DMS 273 treated with DMSO at 0.1 percent for 48 hours (cell line): ENCODE measurements around the gene PARS2.

ENCODE experiments used
- DNase-seq: peaks from one replicate; lab custom pipeline; 2025; lab: John Stamatoyannopoulos, UW

The PARS2 gene

GRCh38 chr1:54764133-54764921 lies at the start of gene PARS2:
TSS of gene PARS2 (minus strand) at chr1:54764523. CDS start at chr1:54759161, 5,362 bp downstream.
- peak; percentile 98 for DNase-seq

DNA sequence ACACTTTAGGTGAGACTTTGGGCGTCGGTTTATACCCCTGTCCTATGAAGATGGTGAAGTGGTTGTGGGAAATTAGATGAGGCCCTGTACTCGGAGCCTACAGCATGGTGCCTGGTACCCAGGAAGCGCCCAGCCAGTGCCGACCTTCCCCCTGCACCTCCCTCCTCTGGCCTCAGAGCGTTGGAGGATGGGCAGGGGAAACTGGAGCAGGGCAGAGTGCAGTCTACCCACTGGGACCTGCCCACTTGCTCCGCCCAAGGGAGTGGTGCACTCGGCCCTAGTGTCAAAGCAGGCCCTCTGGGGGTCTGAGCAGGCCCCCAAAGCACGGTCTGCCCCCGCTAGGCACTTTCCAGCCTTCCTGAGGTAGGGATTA lies 49.8 kb upstream of the PARS2 start:
- no peak for DNase-seq

DNA sequence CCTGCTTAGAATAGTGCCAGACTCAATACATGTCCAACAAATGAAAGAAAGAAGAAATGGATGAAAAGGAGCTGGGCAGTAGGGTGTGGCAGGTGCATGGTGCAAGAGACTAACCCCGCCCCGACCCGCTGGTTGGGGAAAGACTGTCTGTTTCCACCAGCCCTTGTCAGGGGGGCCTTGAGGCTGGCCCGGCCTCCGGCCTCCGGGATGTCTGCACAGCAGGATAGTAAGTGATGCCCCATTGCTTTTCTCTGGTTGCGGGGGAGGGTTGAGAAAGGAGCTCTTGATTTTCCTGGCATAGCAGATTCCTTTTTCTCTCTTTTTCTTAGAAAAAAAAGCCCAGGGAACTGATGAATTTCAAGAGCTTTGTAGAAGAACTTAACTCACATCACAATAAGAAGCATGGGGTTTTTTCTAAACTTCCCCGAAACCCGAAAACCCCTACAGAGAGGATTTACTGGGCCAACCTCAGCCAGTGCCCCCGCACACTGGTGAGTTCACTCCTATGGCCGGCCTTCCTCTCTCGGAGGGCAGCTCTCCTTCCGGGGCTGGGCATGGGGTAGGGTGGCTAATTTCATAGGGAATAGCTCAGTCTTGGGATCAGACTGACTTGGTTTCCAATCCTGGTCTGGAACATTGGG lies 49.3 kb upstream of the PARS2 start:
- no peak for DNase-seq

GRCh38 chr1:54812801-54813484 lies 48.6 kb upstream of the PARS2 start:
- DNase-seq: no peak

- no peak for DNase-seq
These were observed 47.7 kb upstream of the PARS2 start for GRCh38 chr1:54811739-54812655.

- DNase-seq: no peak
These were observed 46.7 kb upstream of the PARS2 start for GRCh38 chr1:54811066-54811465.

GRCh38 chr1:54810153-54810942 lies 46.0 kb upstream of the PARS2 start:
- DNase-seq: no peak

GRCh38 chr1:54809496-54810074 lies 45.3 kb upstream of the PARS2 start:
- no peak for DNase-seq

GRCh38 chr1:54808443-54809207 lies 44.3 kb upstream of the PARS2 start:
- DNase-seq: no peak

GRCh38 chr1:54807756-54808155 lies 43.4 kb upstream of the PARS2 start:
- DNase-seq: no peak

DNA sequence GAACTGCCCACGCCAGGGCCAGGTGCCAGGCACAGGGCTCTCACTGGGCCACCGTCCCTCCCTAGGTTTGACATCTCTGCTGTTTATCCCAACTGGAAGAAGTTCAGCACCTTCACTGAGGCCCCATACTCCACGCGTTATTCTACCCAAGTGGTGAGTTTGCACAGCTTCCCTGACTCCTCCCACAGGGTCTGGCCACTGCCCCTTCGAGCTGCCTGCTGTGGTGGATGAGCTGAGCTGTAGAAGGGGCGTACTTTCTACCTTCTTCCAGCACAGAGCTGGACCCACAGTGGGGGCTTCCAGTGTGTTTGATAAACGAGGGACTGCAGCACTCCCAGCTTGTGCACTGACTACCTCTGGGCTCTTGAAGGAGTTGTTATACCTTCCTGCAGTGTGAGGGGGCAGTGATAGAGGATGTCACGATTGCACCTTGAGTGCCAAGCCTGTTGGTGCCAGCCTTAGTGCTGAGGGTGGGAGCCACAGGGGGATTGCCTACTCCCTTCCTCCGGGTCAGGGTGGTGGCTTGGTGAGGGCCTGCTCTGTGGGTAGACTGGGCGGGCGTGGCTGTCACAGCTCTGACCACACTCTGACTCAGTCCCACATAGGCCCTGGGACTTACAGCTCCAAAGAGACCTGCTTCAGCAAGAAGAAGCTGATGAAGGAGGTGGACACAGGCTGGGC lies 42.7 kb upstream of the PARS2 start:
- no peak for DNase-seq

DNA sequence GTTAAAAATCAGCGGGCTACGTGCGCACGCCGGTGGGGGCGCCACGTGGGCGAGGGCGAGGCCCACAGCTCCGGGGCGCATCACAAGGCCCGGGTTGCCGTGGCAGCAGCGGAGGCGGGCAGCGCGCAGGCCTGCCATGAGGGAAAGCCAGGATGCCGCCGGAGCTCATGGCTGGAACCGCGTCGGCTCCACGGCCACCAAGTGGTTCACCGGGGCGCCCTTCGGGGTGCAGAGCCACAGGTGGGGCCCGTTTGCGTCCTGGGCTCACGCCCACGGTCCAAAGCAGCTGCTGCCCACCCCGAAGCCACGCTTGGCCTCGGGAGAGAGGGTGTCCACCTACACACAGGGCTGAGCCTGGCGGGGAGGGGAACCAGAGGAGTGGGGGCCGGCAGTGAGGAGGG lies 41.7 kb upstream of the PARS2 start:
- no peak for DNase-seq

DNA sequence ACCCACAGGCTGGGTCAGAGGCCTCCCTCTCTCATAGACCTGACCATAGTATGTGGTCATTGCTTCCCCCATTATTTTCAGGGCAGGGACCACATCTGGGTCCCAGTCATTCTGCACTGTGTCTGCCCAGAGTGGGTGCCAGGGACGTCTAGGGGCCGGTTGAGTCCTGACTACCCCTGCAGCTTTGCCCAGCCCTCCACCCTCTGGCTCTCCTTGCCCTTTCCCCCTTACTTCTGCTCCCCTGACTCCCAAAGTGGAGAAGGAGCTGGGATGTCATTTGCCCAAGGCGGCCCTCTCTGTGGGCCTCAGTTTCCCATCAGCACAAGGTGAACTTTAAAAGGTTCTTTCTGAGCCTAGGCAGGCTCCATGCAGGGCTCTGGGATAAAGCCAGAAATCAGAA lies 41.1 kb upstream of the PARS2 start:
- no peak for DNase-seq

- no peak for DNase-seq
These were observed 40.3 kb upstream of the PARS2 start for GRCh38 chr1:54804471-54805132.

DNA sequence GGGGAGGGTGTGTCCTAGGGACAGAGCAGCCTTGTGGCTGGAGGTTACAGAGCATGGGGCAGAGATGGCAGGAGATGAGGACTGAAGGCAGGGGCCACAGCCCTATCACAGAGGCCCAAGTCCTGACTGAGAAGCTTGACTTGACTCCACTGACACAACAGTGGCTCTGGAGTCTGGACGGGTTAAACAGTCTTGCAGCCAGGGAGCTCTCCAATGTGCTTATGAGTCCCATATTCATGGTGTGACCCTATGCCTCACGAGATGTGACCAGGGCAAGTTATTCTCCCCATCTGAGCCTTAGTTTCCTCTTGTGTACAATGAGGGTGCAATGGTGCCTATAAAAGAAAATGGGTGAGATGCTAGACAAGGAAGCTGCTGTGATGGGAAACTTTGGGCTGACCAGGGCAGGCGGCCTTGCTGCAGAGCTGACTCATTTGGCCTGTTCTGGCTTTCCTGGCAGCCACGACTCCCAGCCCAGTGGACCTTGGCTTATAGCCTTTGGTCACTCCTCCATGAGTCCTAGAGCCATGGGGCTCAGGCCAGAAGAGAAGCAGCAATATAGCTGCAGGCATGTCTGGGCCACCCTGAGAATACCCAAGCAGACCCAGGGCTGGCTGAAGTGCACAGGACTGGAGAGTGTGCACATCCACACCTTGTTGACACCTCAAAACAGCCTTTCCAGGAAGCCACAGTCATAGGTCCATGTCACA lies 39.6 kb upstream of the PARS2 start:
- DNase-seq: no peak

- DNase-seq: no peak
These were observed 36.8 kb upstream of the PARS2 start, which contains the start of gene TTC22 for GRCh38 chr1:54800899-54801759. TSS of gene TTC22 (minus strand) at chr1:54801323. CDS start at chr1:54801163, 160 bp downstream.
